Skeletal muscle cell (primary cell): Measurements from ENCODE around the gene GPS2.
"Not testable (repeated sequence)": the region's sequence is repeated elsewhere in the genome, so short reads cannot be mapped to it uniquely, and the experiment has no call there.

ENCODE experiments used
- DNase-seq: peaks from one replicate; pipeline ENCODE4 v3.0.0-alpha.2; 2010; ENCODE audit warnings: low read depth
- H3K4me3 ChIP-seq: 2 replicates; pipeline ENCODE4 v1.5.1; 2011; ENCODE audit warnings: low read depth, mild to moderate bottlenecking, control low read depth, low read length, moderate library complexity

GPS2 gene

DNA sequence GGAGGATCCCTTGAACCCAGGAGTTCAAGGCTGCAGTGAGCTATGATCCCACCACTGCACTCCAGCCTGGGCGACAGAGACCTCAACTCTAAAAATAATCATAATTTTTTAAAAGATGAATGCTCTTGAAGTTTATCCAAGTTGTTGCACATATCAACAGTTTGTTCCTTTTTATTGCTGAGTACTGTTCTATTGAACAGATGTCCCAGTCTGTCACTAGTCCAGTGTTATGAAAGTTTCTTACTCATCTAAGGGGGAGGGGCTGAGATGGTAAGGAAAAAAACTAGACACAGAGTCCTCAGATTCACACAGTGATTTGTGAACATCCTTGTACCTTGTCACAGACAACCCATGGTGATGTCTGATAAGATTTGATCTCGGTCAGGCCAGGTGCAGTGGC is 25.0 kb upstream of the GPS2 start:
- no peak for DNase-seq
- no peak overlapping the region for H3K4me3 ChIP-seq

DNA sequence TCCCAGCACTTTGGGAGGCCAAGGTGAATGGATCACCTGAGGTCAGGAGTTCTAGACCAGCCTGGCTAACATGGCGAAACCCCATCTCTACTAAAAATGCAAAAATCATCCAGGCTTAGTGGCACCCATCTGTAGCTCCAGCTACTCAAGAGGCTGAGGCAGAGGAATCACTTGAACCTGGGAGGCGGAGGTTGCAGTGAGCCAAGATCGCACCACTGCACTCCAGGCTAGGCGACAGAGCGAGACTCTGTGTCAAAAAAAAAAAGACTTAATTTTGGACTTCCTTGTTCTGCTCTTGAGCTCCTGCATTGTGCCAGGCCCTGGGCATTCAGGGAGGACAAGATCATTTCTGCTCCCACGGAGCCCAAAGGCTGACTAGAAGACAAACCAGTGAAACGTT is 22.4 kb upstream of the GPS2 start:
- DNase-seq, H3K4me3 ChIP-seq: not testable (repeated sequence)

- no peak for DNase-seq
- H3K4me3 ChIP-seq = no peak within 1 kb of the TSS
These were observed 21.3 kb upstream of the GPS2 start, which contains the start of gene ACAP1 for GRCh38 chr17:7336240-7337175. ACAP1 (plus strand) TSS chr17:7336529; CDS start chr17:7336735, 206 bp downstream.

GRCh38 chr17:7335765-7336164 is 20.6 kb upstream of the GPS2 start:
- not testable (repeated sequence) for H3K4me3 ChIP-seq, DNase-seq

- no peak overlapping the region for H3K4me3 ChIP-seq
- no peak for DNase-seq
These were observed 19.9 kb upstream of the GPS2 start for GRCh38 chr17:7334938-7335538.

DNA sequence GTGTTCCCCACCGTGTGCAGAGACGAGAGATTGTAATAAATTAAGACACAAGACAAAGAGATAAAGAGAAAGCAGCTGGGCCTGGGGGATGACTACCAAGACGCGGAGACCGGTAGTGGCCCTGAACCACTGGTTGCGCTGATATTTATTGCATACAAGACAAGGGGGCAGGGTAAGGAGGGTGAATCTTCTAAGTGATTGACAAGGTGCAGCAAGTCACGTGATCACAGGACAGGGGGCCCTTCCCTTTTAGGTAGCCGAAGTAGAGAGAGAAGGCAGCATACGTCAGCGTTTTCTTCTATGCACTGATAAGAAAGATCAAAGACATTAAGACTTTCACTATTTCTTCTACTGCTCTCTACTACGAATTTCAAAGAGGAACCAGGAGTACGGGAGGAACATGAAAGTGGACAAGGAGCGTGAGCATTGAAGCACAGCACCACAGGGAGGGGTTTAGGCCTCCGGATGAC is 17.5 kb upstream of the GPS2 start:
- H3K4me3 ChIP-seq, DNase-seq: not testable (repeated sequence)

DNA sequence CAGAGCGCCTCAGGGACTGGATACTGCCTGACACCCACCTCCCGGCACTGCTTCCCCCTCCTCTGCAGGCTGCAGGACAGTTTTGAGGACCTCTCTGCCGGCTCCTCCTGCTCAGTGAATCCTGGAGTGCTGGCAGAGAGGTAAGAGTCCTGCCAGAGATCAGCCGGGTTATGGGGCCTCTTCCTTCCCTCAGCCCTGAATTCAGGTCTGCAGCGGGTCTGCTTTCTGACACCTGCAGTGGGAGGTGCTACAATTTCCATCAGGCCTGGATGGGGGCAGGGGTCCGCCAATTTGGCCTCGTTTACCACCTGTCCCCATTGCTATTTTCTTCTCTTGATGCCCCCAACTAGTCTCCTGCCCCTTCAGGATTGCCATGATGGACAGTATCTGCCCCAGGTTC is 17.0 kb upstream of the GPS2 start:
- H3K4me3 ChIP-seq = no peak overlapping the region
- no peak for DNase-seq

- H3K4me3 ChIP-seq = peak overlapping the region; percentile 86
- DNase-seq = no peak
These were observed 15.5 kb upstream of the GPS2 start for GRCh38 chr17:7330638-7331015.

GRCh38 chr17:7329997-7330637 is 15.0 kb upstream of the GPS2 start:
- no peak for DNase-seq

GRCh38 chr17:7329374-7329996 is 14.3 kb upstream of the GPS2 start:
- H3K4me3 ChIP-seq = peak overlapping the region; percentile 86
- peak; percentile 99 for DNase-seq

More at GRCh38 chr17:7329997-7330637, 15.0 kb upstream of the GPS2 start:
- peak overlapping the region; percentile 86 for H3K4me3 ChIP-seq

DNA sequence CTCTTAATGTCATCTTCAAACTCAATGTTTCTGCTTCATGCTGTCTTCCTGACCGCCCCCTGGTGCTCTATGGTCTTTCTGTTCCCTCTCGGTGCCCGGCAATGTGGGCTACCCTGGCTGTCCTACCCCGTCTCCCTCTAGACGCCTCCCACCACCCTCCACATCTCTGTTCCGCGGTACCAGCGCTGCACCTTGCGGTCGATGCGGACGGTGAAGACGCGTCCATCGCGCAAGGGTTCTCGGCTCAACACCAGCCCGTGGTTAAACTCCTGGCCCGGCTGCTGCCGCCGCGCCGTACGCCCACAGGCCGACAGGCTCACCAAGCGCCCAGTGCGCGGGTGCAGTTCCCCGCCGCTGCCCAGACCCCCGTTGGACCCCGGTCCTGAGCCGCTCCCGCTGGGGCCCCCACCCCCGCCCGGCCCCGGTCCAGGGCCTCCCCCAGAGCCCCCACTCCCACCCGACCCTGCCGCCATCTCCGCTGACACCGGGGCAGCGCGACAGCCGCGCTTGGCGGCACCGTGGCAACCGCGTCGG is 13.7 kb upstream of the GPS2 start, which contains the start of gene NEURL4:
NEURL4 (minus strand) TSS at position 496 of the 534 bp plus-strand sequence; CDS start at position 473, 23 bp downstream.
- no peak for DNase-seq
- peak within 1 kb of the TSS; percentile 86 for H3K4me3 ChIP-seq

DNA sequence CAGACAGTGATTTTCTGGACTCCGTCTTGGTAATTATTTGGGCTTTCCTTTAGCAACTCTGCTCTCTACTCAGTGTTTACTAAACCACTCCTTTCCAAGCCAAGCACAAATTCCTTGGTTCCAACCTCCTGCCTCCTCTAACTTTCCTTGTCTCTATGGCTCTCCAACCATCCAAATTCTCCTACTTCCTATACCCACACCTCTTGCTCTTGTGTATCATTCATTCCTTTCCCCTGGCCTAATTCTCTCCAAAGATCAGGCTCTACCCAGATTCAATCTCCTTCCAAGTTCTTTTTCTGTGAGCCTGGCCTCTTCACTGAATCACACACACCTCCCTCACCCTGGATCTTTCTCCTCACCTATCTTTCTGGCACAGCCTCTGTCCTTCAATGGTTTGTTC is 12.8 kb upstream of the GPS2 start:
- H3K4me3 ChIP-seq = peak overlapping the region; percentile 86
- no peak for DNase-seq

DNA sequence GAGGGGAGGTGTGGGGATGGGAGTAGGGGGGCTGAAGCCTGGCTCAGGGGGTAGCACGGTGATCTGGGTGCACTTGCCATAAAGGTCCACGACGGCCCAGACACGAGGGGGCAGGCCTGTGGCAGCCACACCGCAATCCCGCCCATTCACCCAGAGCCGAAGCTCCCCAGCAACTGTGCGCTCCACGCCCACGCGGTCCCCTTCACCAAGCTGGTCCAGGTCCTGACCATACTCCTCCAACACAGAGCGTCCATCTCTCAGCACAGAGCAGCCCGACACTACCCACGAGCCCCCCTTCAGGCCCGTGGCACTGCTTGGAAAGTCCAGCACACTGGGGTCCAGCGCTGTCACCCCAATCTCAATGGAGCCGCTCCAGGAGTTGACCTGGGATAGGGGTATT is 12.3 kb upstream of the GPS2 start:
- DNase-seq = no peak
- H3K4me3 ChIP-seq = no peak overlapping the region

- DNase-seq = no peak
- H3K4me3 ChIP-seq = no peak overlapping the region
These were observed 11.9 kb upstream of the GPS2 start for GRCh38 chr17:7327056-7327455.

DNA sequence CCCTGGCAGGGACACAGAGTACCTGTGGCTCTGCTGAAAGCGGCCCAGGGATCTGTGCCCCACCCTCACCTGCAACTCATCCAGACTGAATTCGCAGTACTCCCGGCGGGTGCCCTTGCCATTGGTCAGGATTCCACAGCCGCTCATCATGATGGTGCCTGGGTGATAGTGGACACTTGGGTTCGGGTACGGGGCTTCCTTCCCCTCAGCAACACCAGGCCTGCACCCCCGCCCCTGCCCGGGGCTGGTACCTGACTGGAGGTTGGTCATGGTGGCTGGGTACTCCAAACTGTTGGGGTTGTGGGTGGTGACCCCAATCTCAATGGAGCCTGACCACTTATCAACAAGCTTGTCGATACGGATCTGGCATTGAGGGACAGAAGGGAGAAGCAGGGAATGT is 11.0 kb upstream of the GPS2 start:
- no peak for DNase-seq
- H3K4me3 ChIP-seq = no peak overlapping the region

GRCh38 chr17:7325031-7325528 is 9.9 kb upstream of the GPS2 start:
- no peak overlapping the region for H3K4me3 ChIP-seq
- DNase-seq = no peak

GRCh38 chr17:7324438-7324779 is 9.2 kb upstream of the GPS2 start:
- no peak for DNase-seq
- H3K4me3 ChIP-seq = no peak overlapping the region

DNA sequence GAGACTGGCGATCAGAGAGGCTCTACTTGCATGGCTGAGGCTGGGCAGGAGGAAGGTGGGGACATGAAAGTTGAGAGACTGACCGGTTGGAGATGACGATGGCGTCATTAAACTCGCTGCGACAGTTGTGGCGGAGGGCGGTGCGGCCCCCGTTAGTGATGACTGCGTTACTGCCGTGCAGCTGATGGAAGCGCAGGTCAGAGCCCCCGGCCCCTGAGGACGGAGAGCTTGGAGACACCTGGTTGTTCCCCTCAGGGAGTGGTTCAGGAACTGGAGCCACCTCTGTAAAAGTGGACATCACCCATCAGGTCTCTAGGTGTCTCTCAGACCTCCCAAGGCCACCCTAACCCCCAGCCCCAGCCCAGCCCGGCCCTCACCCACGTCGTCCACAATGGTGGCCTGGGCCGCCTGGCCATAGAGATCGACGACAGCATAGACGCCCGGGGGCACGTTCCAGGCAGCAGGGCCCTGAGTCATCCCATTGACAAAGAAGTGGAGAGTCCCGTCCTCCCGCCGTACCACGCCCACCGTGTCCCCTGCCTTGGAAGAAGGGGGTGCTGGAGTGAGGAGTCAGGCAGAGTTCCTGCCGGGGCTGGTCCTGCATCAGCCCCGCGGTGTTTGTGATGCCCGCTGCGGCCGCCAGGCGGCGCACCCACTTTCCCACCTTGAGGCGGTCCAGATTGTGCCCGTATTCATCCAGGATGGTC is 8.7 kb upstream of the GPS2 start:
- no peak for DNase-seq

More for the DNA sequence above, 8.7 kb upstream of the GPS2 start:
- H3K4me3 ChIP-seq = no peak overlapping the region
